SH-SY5Y (cell line): ENCODE measurements around the gene PPP2R3B.

ENCODE experiments used
- GATA2 ChIP-seq: IDR thresholded peaks from 2 replicates; pipeline ENCODE4 v1.6.1; 2011; ENCODE audit warnings: mild to moderate bottlenecking, low read depth, low read length
- GATA3 ChIP-seq: IDR thresholded peaks from 2 replicates; pipeline ENCODE4 v1.6.1; 2011; ENCODE audit warnings: low read depth, mild to moderate bottlenecking, low read length, moderate library complexity

The PPP2R3B gene

GRCh38 chrX:378443-378842 lies 8.3 kb downstream of the PPP2R3B start:
- TF ChIP-seq GATA3: no peak
- TF ChIP-seq GATA2: no peak

GRCh38 chrX:375181-376036 lies 11.3 kb downstream of the PPP2R3B start:
- no peak for TF ChIP-seq GATA2
- TF ChIP-seq GATA3: no peak

GRCh38 chrX:374596-374995 lies 12.1 kb downstream of the PPP2R3B start:
- TF ChIP-seq GATA2: no peak
- no peak for TF ChIP-seq GATA3

- TF ChIP-seq GATA3: no peak
- TF ChIP-seq GATA2: no peak
Measured at GRCh38 chrX:373641-374471, 12.9 kb downstream of the PPP2R3B start.

- no peak for TF ChIP-seq GATA2
- TF ChIP-seq GATA3: no peak
Measured at GRCh38 chrX:372856-373640, 13.7 kb downstream of the PPP2R3B start.

- TF ChIP-seq GATA3 (no peak), GATA2 (no peak)
Measured at GRCh38 chrX:371907-372306, 14.8 kb downstream of the PPP2R3B start.

GRCh38 chrX:370963-371745 lies 15.6 kb downstream of the PPP2R3B start:
- no peak for TF ChIP-seq GATA3

- TF ChIP-seq GATA2 (no peak), GATA3 (no peak)
Measured at GRCh38 chrX:370244-370962, 16.3 kb downstream of the PPP2R3B start.

GRCh38 chrX:369563-370101 lies 17.1 kb downstream of the PPP2R3B start:
- TF ChIP-seq GATA2 (no peak), GATA3 (no peak)

- no peak for TF ChIP-seq GATA2
- TF ChIP-seq GATA3: no peak
Measured at GRCh38 chrX:368811-369562, 17.7 kb downstream of the PPP2R3B start.

GRCh38 chrX:367866-368265 lies 18.8 kb downstream of the PPP2R3B start:
- TF ChIP-seq GATA3: no peak
- TF ChIP-seq GATA2: no peak

GRCh38 chrX:367349-367748 lies 19.4 kb downstream of the PPP2R3B start:
- no peak for TF ChIP-seq GATA2
- no peak for TF ChIP-seq GATA3
